CD14-positive monocyte (primary cell): ENCODE measurements around the gene CSK. TPM values are rescaled to one million over a fixed set of nuclear protein-coding genes. Genes with fewer than 3 reads are reported as not detected.
A peak's percentile ranks its signal among the peaks of the same experiment; 100 is the strongest.

Experiments used
- DNase-seq, 3 donors: peaks; one replicate each; pipeline ENCODE4 v3.0.0-alpha.2; 2011 to 2022
- H2AFZ ChIP-seq: 2 replicates; pipeline ENCODE4 v1.6.0; 2012; ENCODE audit warnings: mild to moderate bottlenecking, low read depth, low read length, inconsistent platforms; ENCODE audit not compliant: insufficient read depth, poor library complexity, severe bottlenecking
- H3K27ac ChIP-seq, 2 donors: 1 replicate in 1 of 2; 2 replicates in 1 of 2; pipeline ENCODE4 v1.5.1; 2012 to 2013; ENCODE audit warnings: low read length in 2 of 2, control low read depth in 1 of 2, inconsistent platforms in 1 of 2, low read depth in 1 of 2, mild to moderate bottlenecking in 1 of 2
- H3K27me3 ChIP-seq, 2 donors: one replicate each; pipeline versions ENCODE4 v1.6.0 to v1.6.1; 2011 to 2013; ENCODE audit warnings: low read length in 2 of 2; ENCODE audit not compliant: control insufficient read depth in 2 of 2, insufficient read depth in 2 of 2
- H3K36me3 ChIP-seq, 2 donors: replicated peaks in 1 of 2; 1 replicate in 1 of 2; 2 replicates in 1 of 2; pipeline versions ENCODE4 v1.5.1 to v1.6.1; 2012 to 2013; ENCODE audit warnings: low read length in 2 of 2, control low read depth in 1 of 2, inconsistent platforms in 1 of 2, mild to moderate bottlenecking in 1 of 2; ENCODE audit not compliant: insufficient read depth in 2 of 2, control insufficient read depth in 1 of 2
- H3K4me1 ChIP-seq, 2 donors: 1 replicate in 1 of 2; 2 replicates in 1 of 2; pipeline versions ENCODE4 v1.5.1 to v1.6.1; 2012 to 2013; ENCODE audit warnings: low read length in 2 of 2, control low read depth in 1 of 2, inconsistent platforms in 1 of 2, mild to moderate bottlenecking in 1 of 2, moderate library complexity in 1 of 2; ENCODE audit not compliant: insufficient read depth in 2 of 2, control insufficient read depth in 1 of 2
- H3K4me2 ChIP-seq: replicated peaks from 2 replicates; pipeline ENCODE3; 2012; ENCODE audit warnings: low read length, moderate library complexity, mild to moderate bottlenecking; ENCODE audit not compliant: poor library complexity, severe bottlenecking; ENCODE audit errors: extremely low read depth
- H3K4me3 ChIP-seq, 3 experiments: fragments of 200-600 bp in 1 of 3; sonication (generic) in 1 of 3; replicated peaks in 1 of 3; 1 replicate in 2 of 3; 2 replicates in 1 of 3; pipeline ENCODE4 v1.5.1; 2011 to 2013; ENCODE audit warnings: low read length in 3 of 3, mild to moderate bottlenecking in 3 of 3, control low read depth in 2 of 3, low read depth in 2 of 3, inconsistent platforms in 1 of 3, moderate library complexity in 1 of 3
- H3K79me2 ChIP-seq: 2 replicates; pipeline ENCODE4 v1.6.0; 2012; ENCODE audit warnings: mild to moderate bottlenecking, control low read depth, inconsistent platforms, low read length, moderate library complexity; ENCODE audit not compliant: insufficient read depth
- H3K9ac ChIP-seq: 2 replicates; pipeline ENCODE4 v1.6.0; 2017; ENCODE audit warnings: low read length, mild to moderate bottlenecking; ENCODE audit not compliant: insufficient read depth, poor library complexity, severe bottlenecking
- H3K9me3 ChIP-seq, 2 donors: replicated peaks in 1 of 2; 1 replicate in 1 of 2; 2 replicates in 1 of 2; pipeline versions ENCODE4 v1.5.1 to v1.6.1; 2012 to 2013; ENCODE audit warnings: low read length in 2 of 2, control low read depth in 1 of 2; ENCODE audit not compliant: control insufficient read depth in 1 of 2, insufficient read depth in 1 of 2
- H4K20me1 ChIP-seq: 2 replicates; pipeline ENCODE4 v1.6.0; 2012; ENCODE audit warnings: mild to moderate bottlenecking, low read length, control low read depth, moderate library complexity; ENCODE audit not compliant: insufficient read depth
- H3K27ac Mint-ChIP-seq, 7 donors: one replicate each; pipeline ENCODE4 v1.8.0; 2020; ENCODE audit warnings: mild to moderate bottlenecking in 7 of 7, mixed read lengths in 7 of 7, moderate library complexity in 6 of 7, inconsistent platforms in 2 of 7
- H3K27me3 Mint-ChIP-seq, 3 donors: one replicate each; pipeline ENCODE4 v1.8.0; 2021 to 2022; ENCODE audit warnings: low read depth in 3 of 3, mild to moderate bottlenecking in 3 of 3, mixed read lengths in 3 of 3, moderate library complexity in 3 of 3, inconsistent platforms in 1 of 3
- H3K36me3 Mint-ChIP-seq, 2 donors: one replicate each; pipeline ENCODE4 v1.8.0; 2020; ENCODE audit warnings: mixed read lengths in 2 of 2, inconsistent platforms in 1 of 2, mild to moderate bottlenecking in 1 of 2
- H3K4me1 Mint-ChIP-seq: one replicate; pipeline ENCODE4 v1.8.0; 2020; ENCODE audit warnings: mild to moderate bottlenecking, mixed read lengths
- H3K4me3 Mint-ChIP-seq, 2 donors: one replicate each; pipeline ENCODE4 v1.8.0; 2020; ENCODE audit warnings: mild to moderate bottlenecking in 2 of 2, mixed read lengths in 2 of 2, moderate library complexity in 1 of 2
- H3K9me3 Mint-ChIP-seq, 7 donors: one replicate each; pipeline ENCODE4 v1.8.0; 2020 to 2022; ENCODE audit warnings: mixed read lengths in 7 of 7, mild to moderate bottlenecking in 6 of 7, moderate library complexity in 6 of 7, inconsistent platforms in 2 of 7
- WGBS: methylation state at CpG from one replicate; pipeline ENCODE4 v1.1.5; 2013; ENCODE audit warnings: missing lambda C conversion rate; ENCODE audit not compliant: insufficient coverage; 5-methylcytosine and 5-hydroxymethylcytosine counted together
- intact Hi-C, 2 donors: fragments of 100-400 bp; cut with micrococcal nuclease; formaldehyde crosslinking; loops; one replicate each; pipeline versions ENCODE4 v1.15.0 to v1.15.1; 2023
- polyA plus RNA-seq, 3 donors: library from polyadenylated mRNA; depleted of rRNA in 1 of 3; unstranded in 2 of 3; stranded (reverse) in 1 of 3; fragments of 300-500 nt in 2 of 3; fragments of >200 nt in 1 of 3; fragmentation: Illumina TruSeq in 2 of 3; gene quantifications; 1 replicate in 2 of 3; 2 replicates in 1 of 3; pipeline ENCODE4 v1.2.3, GENCODE V29; 2012 to 2021
- TF ChIP-seq, protein P1 (sequence below): fragments of 200-600 bp; IDR thresholded peaks from one replicate; pipeline ENCODE4 v1.8.0; 2022; ENCODE audit warnings: antibody characterized with exemption, mild to moderate bottlenecking

The CSK gene
- polyA plus RNA-seq, 3 donors: 79.0 to 426 (median 106) TPM

DNA sequence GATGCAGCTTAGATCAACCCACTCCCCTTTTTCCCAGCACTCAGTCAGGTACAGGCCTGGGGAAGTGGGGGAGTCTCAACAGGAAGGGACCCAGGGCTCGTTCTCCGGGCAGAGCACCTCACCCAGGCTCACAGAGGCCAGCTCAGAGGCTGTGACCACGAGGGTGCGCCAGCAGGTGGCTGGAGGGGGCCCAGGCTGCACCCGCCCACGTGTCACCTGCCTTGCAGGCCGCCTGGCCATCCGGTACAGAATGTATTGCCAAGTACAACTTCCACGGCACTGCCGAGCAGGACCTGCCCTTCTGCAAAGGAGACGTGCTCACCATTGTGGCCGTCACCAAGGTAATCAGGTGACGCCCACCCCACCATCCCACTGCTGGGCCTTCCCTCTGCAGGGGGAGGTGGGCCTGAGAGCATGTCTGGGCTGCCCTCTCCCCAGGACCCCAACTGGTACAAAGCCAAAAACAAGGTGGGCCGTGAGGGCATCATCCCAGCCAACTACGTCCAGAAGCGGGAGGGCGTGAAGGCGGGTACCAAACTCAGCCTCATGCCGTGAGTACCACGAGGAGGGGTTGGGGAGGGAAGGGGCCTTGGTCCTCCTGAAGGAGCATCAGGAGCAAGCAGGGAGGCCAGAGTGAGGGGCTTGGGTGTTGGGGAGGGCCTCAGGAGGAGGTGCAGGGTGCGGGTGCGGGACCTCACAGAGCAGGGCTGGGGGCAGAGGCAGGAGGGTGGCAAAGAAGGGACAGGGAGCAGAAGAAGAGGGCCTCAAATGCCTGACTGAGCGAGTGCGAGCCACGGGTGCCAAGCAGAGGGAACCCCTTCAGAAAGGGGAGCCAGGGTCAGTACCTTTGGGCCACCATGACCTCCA lies 16.7 kb downstream of the CSK start:
- Mint-ChIP-seq H3K36me3 (peaks cover 71 to 86% of the 10 kb centered on the region in 2 donors), H3K4me3 (peak overlapping the region in 1 of 2 donors; percentile 16), H3K4me1 (peaks cover 52% of the 10 kb centered on the region), H3K27ac (peak overlapping the region; percentile 93 to 98 (median 96)), H3K9me3 (no peaks in the 10 kb centered on the region), H3K27me3 (peaks cover 0 to 1% (median 0%) of the 10 kb centered on the region in 3 donors)
- Histone ChIP-seq H3K36me3 (peaks cover 65 to 85% of the 10 kb centered on the region in 2 donors), H3K9ac (no peak overlapping the region), H3K27me3 (no peaks in the 10 kb centered on the region), H3K9me3 (no peaks in the 10 kb centered on the region), H3K4me3 (no peak overlapping the region), H3K27ac (peak overlapping the region; percentile 64 to 93), H3K4me1 (peaks cover 42 to 63% of the 10 kb centered on the region in 2 donors), H3K4me2 (no peak overlapping the region), H2AFZ (no peak overlapping the region), H4K20me1 (peaks cover 99% of the 10 kb centered on the region), H3K79me2 (peaks cover 79% of the 10 kb centered on the region)
- 75% methylated on average over 19 of the region's 25 CpGs for WGBS
- intact Hi-C loops: loop anchor here (1.0 to 2.0 kb wide), 2 partner anchors 8 to 14 kb away; no protein-coding TSS in a partner anchor
- no peak for DNase-seq
- TF ChIP-seq, protein P1, sequence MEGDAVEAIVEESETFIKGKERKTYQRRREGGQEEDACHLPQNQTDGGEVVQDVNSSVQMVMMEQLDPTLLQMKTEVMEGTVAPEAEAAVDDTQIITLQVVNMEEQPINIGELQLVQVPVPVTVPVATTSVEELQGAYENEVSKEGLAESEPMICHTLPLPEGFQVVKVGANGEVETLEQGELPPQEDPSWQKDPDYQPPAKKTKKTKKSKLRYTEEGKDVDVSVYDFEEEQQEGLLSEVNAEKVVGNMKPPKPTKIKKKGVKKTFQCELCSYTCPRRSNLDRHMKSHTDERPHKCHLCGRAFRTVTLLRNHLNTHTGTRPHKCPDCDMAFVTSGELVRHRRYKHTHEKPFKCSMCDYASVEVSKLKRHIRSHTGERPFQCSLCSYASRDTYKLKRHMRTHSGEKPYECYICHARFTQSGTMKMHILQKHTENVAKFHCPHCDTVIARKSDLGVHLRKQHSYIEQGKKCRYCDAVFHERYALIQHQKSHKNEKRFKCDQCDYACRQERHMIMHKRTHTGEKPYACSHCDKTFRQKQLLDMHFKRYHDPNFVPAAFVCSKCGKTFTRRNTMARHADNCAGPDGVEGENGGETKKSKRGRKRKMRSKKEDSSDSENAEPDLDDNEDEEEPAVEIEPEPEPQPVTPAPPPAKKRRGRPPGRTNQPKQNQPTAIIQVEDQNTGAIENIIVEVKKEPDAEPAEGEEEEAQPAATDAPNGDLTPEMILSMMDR: no peak

DNA sequence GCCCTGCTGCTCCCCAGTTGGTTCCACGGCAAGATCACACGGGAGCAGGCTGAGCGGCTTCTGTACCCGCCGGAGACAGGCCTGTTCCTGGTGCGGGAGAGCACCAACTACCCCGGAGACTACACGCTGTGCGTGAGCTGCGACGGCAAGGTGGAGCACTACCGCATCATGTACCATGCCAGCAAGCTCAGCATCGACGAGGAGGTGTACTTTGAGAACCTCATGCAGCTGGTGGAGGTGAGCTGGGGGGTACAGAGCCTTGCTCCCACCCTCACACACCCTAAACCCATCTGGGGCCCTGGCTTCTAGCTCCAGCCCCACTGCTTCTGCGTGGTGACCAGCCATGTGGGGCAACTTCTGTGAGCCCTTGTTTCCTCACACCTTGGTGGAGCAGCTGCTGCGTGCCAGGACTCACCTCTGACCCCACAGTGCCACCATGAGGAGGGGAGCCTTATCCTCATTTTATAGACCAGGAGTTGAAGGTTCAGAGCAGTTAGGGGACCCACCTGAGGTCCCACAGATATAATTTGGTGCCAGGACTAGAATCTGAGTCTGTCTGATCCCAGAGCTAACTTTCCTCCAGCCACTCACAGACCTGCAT lies 17.5 kb downstream of the CSK start:
- Histone ChIP-seq H3K4me1 (peaks cover 38 to 56% of the 10 kb centered on the region in 2 donors), H3K4me3 (no peak overlapping the region), H2AFZ (no peak overlapping the region), H3K79me2 (peaks cover 72% of the 10 kb centered on the region), H3K27me3 (no peaks in the 10 kb centered on the region), H4K20me1 (peaks cover 99% of the 10 kb centered on the region), H3K9ac (peak overlapping the region; percentile 49), H3K36me3 (peaks cover 72 to 89% of the 10 kb centered on the region in 2 donors), H3K4me2 (no peak overlapping the region), H3K9me3 (no peaks in the 10 kb centered on the region), H3K27ac (peak overlapping the region; percentile 64 to 93)
- TF ChIP-seq, protein P1: no peak
- Mint-ChIP-seq H3K27me3 (peaks cover 0 to 1% (median 1%) of the 10 kb centered on the region in 3 donors), H3K36me3 (peaks cover 78 to 92% of the 10 kb centered on the region in 2 donors), H3K4me3 (peak overlapping the region in 1 of 2 donors; percentile 30), H3K27ac (peak overlapping the region; percentile 93 to 98 (median 96)), H3K4me1 (peaks cover 50% of the 10 kb centered on the region), H3K9me3 (no peaks in the 10 kb centered on the region)
- WGBS: 86% methylated on average over 13 of the region's 16 CpGs
- intact Hi-C loops: loop anchor here (1.0 to 2.0 kb wide), 2 partner anchors 9 to 15 kb away; no protein-coding TSS in a partner anchor
- DNase-seq: peak in 1 of 3 donors; percentile 53
